ENCODE results near the gene BACE2.

DNA sequence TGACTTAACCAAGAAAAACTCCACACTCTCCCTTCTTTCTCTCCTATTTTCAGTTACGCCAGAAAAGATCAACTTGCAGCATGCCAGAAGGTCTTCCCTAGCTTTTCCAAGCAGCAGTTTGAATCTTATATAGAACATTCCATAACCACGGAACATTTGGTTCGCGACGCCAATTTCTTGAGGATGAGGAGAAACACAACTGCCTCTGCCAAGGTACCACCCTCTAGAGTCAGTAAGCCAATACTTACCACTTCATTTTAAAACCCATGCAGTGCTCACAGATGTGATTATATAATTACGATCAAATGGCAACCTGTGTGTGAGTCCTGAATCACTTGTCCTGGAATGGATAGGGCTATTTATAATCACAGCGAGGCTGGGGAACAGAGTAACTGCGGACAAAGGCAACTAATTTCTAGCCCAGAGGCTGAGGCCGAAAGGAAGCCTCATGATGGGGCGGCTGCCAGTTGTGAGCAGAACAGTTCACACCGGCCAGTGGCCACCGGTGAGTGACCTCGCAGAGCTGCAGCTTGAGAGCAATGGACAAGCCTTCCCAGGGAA, 43.2 kb upstream of the BACE2 start:
- TF ChIP-seq, protein P1, sequence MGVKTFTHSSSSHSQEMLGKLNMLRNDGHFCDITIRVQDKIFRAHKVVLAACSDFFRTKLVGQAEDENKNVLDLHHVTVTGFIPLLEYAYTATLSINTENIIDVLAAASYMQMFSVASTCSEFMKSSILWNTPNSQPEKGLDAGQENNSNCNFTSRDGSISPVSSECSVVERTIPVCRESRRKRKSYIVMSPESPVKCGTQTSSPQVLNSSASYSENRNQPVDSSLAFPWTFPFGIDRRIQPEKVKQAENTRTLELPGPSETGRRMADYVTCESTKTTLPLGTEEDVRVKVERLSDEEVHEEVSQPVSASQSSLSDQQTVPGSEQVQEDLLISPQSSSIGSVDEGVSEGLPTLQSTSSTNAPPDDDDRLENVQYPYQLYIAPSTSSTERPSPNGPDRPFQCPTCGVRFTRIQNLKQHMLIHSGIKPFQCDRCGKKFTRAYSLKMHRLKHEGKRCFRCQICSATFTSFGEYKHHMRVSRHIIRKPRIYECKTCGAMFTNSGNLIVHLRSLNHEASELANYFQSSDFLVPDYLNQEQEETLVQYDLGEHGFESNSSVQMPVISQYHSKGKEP (tag by site-specific recombination; IDR thresholded peaks at IDR 0.05) = no peak
- TF ChIP-seq HOXC10 (CRISPR knock-in tag; IDR thresholded peaks at IDR 0.05) = no peak
- TF ChIP-seq, protein P2, sequence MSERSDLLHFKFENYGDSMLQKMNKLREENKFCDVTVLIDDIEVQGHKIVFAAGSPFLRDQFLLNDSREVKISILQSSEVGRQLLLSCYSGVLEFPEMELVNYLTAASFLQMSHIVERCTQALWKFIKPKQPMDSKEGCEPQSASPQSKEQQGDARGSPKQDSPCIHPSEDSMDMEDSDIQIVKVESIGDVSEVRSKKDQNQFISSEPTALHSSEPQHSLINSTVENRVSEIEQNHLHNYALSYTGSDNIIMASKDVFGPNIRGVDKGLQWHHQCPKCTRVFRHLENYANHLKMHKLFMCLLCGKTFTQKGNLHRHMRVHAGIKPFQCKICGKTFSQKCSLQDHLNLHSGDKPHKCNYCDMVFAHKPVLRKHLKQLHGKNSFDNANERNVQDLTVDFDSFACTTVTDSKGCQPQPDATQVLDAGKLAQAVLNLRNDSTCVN (tag by site-specific recombination; optimal IDR thresholded peaks at IDR 0.05) = no peak
- TF ChIP-seq, protein P3, sequence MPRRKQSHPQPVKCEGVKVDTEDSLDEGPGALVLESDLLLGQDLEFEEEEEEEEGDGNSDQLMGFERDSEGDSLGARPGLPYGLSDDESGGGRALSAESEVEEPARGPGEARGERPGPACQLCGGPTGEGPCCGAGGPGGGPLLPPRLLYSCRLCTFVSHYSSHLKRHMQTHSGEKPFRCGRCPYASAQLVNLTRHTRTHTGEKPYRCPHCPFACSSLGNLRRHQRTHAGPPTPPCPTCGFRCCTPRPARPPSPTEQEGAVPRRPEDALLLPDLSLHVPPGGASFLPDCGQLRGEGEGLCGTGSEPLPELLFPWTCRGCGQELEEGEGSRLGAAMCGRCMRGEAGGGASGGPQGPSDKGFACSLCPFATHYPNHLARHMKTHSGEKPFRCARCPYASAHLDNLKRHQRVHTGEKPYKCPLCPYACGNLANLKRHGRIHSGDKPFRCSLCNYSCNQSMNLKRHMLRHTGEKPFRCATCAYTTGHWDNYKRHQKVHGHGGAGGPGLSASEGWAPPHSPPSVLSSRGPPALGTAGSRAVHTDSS (tag by site-specific recombination; IDR thresholded peaks at IDR 0.05) = no peak
- no peak for TF ChIP-seq ZNF707 (tag by site-specific recombination; IDR thresholded peaks at IDR 0.05)
- no peak for TF ChIP-seq ZNF114 (tag by site-specific recombination; IDR thresholded peaks at IDR 0.05)
- TF ChIP-seq, protein P4, sequence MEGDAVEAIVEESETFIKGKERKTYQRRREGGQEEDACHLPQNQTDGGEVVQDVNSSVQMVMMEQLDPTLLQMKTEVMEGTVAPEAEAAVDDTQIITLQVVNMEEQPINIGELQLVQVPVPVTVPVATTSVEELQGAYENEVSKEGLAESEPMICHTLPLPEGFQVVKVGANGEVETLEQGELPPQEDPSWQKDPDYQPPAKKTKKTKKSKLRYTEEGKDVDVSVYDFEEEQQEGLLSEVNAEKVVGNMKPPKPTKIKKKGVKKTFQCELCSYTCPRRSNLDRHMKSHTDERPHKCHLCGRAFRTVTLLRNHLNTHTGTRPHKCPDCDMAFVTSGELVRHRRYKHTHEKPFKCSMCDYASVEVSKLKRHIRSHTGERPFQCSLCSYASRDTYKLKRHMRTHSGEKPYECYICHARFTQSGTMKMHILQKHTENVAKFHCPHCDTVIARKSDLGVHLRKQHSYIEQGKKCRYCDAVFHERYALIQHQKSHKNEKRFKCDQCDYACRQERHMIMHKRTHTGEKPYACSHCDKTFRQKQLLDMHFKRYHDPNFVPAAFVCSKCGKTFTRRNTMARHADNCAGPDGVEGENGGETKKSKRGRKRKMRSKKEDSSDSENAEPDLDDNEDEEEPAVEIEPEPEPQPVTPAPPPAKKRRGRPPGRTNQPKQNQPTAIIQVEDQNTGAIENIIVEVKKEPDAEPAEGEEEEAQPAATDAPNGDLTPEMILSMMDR (tag by site-specific recombination; IDR thresholded peaks at IDR 0.05) = no peak
- no peak for TF ChIP-seq YY1 (tag by site-specific recombination; IDR thresholded peaks at IDR 0.05)
- TF ChIP-seq, protein P5, sequence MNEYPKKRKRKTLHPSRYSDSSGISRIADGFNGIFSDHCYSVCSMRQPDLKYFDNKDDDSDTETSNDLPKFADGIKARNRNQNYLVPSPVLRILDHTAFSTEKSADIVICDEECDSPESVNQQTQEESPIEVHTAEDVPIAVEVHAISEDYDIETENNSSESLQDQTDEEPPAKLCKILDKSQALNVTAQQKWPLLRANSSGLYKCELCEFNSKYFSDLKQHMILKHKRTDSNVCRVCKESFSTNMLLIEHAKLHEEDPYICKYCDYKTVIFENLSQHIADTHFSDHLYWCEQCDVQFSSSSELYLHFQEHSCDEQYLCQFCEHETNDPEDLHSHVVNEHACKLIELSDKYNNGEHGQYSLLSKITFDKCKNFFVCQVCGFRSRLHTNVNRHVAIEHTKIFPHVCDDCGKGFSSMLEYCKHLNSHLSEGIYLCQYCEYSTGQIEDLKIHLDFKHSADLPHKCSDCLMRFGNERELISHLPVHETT (tag by site-specific recombination; IDR thresholded peaks at IDR 0.05) = no peak
- no peak for TF ChIP-seq ZFHX2 (tag by site-specific recombination; conservative IDR thresholded peaks at IDR 0.05)
- TF ChIP-seq, protein P6, sequence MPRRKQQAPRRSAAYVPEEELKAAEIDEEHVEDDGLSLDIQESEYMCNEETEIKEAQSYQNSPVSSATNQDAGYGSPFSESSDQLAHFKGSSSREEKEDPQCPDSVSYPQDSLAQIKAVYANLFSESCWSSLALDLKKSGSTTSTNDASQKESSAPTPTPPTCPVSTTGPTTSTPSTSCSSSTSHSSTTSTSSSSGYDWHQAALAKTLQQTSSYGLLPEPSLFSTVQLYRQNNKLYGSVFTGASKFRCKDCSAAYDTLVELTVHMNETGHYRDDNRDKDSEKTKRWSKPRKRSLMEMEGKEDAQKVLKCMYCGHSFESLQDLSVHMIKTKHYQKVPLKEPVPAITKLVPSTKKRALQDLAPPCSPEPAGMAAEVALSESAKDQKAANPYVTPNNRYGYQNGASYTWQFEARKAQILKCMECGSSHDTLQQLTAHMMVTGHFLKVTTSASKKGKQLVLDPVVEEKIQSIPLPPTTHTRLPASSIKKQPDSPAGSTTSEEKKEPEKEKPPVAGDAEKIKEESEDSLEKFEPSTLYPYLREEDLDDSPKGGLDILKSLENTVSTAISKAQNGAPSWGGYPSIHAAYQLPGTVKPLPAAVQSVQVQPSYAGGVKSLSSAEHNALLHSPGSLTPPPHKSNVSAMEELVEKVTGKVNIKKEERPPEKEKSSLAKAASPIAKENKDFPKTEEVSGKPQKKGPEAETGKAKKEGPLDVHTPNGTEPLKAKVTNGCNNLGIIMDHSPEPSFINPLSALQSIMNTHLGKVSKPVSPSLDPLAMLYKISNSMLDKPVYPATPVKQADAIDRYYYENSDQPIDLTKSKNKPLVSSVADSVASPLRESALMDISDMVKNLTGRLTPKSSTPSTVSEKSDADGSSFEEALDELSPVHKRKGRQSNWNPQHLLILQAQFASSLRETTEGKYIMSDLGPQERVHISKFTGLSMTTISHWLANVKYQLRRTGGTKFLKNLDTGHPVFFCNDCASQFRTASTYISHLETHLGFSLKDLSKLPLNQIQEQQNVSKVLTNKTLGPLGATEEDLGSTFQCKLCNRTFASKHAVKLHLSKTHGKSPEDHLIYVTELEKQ (tag by site-specific recombination; IDR thresholded peaks at IDR 0.05; ENCODE audit: borderline replicate concordance) = no peak
- no peak for TF ChIP-seq ZNF529 (tag by site-specific recombination; IDR thresholded peaks at IDR 0.05; ENCODE audit: insufficient replicate concordance)
- TF ChIP-seq TCF7L2 (IDR thresholded peaks at IDR 0.05; ENCODE audit: borderline replicate concordance, low read depth, low read length) = no peak
